IMR-90 (cell line): ENCODE data around the gene SMPDL3A. TPM values are rescaled to one million over a fixed set of nuclear protein-coding genes. Genes with fewer than 3 reads are reported as not detected.

Source experiments
- ATAC-seq: fragments of 200-7000 bp; cut with Tn5 transposase; 2 replicates; pipeline ENCODE4 v1.9.1; 2020; ENCODE audit warnings: low read depth, mild to moderate bottlenecking, moderate library complexity
- BruUV-seq: library from RNA; stranded (reverse); fragments of 400-500 nt; replicated peaks from 2 replicates; lab custom pipeline; 2021; lab: Mats Ljungman, UMichigan
- CTCF ChIA-PET: fragments of 300-600 bp; formaldehyde crosslinking; extraction: SDS; loops from one replicate; lab custom pipeline; 2021; ENCODE audit warnings: antibody characterized with exemption; lab: Yijun Ruan, JAX
- POLR2A ChIA-PET: fragments of 300-600 bp; sonication (Branson Sonifier 250); formaldehyde crosslinking; loops from one replicate; lab custom pipeline; 2022; ENCODE audit warnings: antibody characterized with exemption; ENCODE audit not compliant: unreplicated experiment; lab: Charles Lee
- DNase-seq: peaks from one replicate; pipeline ENCODE4 v3.0.0; 2013
- H2AFZ ChIP-seq: replicated peaks from 2 replicates; pipeline ENCODE3; 2013; ENCODE audit warnings: low read length, mild to moderate bottlenecking; ENCODE audit not compliant: poor library complexity
- H2AK5ac ChIP-seq: 2 replicates; pipeline ENCODE4 v1.6.1; 2013; ENCODE audit warnings: low read depth, low read length, inconsistent platforms
- H2AK9ac ChIP-seq: replicated peaks from 2 replicates; pipeline ENCODE3; 2013; ENCODE audit warnings: mild to moderate bottlenecking, low read depth, low read length, moderate library complexity; ENCODE audit not compliant: poor library complexity
- H2BK120ac ChIP-seq: 2 replicates; pipeline ENCODE4 v1.6.1; 2013; ENCODE audit warnings: low read depth, low read length, inconsistent platforms
- H2BK15ac ChIP-seq: 3 replicates; pipeline ENCODE4 v1.6.1; 2013; ENCODE audit warnings: low read depth, low read length, inconsistent platforms
- H2BK20ac ChIP-seq: 2 replicates; pipeline ENCODE4 v1.6.1; 2013; ENCODE audit warnings: low read depth, mild to moderate bottlenecking, inconsistent platforms, low read length, moderate library complexity
- H2BK5ac ChIP-seq: 2 replicates; pipeline ENCODE4 v1.6.1; 2013; ENCODE audit warnings: mild to moderate bottlenecking, low read depth, low read length, inconsistent platforms; ENCODE audit not compliant: poor library complexity, severe bottlenecking
- H3K14ac ChIP-seq: replicated peaks from 2 replicates; pipeline ENCODE4 v1.6.1; 2013; ENCODE audit warnings: low read depth, low read length, inconsistent platforms
- H3K18ac ChIP-seq: 2 replicates; pipeline ENCODE4 v1.6.1; 2013; ENCODE audit warnings: low read depth, low read length, control low read depth
- H3K23ac ChIP-seq: 2 replicates; pipeline ENCODE4 v1.6.1; 2013; ENCODE audit warnings: low read depth, low read length, inconsistent platforms
- H3K27ac ChIP-seq: 2 replicates; pipeline ENCODE4 v1.5.1; 2013; ENCODE audit warnings: mild to moderate bottlenecking, control low read depth, low read length; ENCODE audit not compliant: insufficient read depth
- H3K27me3 ChIP-seq: 2 replicates; pipeline ENCODE4 v1.6.1; 2013; ENCODE audit warnings: low read length; ENCODE audit not compliant: control insufficient read depth, insufficient read depth
- H3K36me3 ChIP-seq: 2 replicates; pipeline ENCODE4 v1.6.1; 2013; ENCODE audit warnings: low read length, mixed read lengths; ENCODE audit not compliant: control insufficient read depth, insufficient read depth
- H3K4ac ChIP-seq: 2 replicates; pipeline ENCODE4 v1.6.1; 2013; ENCODE audit warnings: low read depth, low read length, inconsistent platforms
- H3K4me1 ChIP-seq: 2 replicates; pipeline ENCODE4 v1.6.1; 2013; ENCODE audit warnings: low read length, mixed read lengths; ENCODE audit not compliant: control insufficient read depth, insufficient read depth
- H3K4me2 ChIP-seq: 2 replicates; pipeline ENCODE4 v1.6.1; 2013; ENCODE audit warnings: low read depth, mild to moderate bottlenecking, control low read depth, low read length, moderate library complexity
- H3K4me3 ChIP-seq: 2 replicates; pipeline ENCODE4 v1.5.1; 2013; ENCODE audit warnings: low read depth, mild to moderate bottlenecking, control low read depth, low read length, moderate library complexity; ENCODE audit not compliant: insufficient read depth
- H3K56ac ChIP-seq: 2 replicates; pipeline ENCODE4 v1.6.1; 2013; ENCODE audit warnings: low read length, inconsistent platforms; ENCODE audit not compliant: insufficient read depth; ENCODE audit errors: extremely low read depth
- H3K79me1 ChIP-seq, 2 experiments: 2 replicates each; pipeline ENCODE4 v1.6.1; 2013; ENCODE audit warnings: low read length in 2 of 2, inconsistent platforms in 1 of 2, low read depth in 1 of 2
- H3K9ac ChIP-seq: 2 replicates; pipeline ENCODE4 v1.6.1; 2013; ENCODE audit warnings: low read depth, low read length, control low read depth
- H3K9me1 ChIP-seq: 2 replicates; pipeline ENCODE4 v1.6.1; 2013; ENCODE audit warnings: low read length, inconsistent platforms; ENCODE audit not compliant: insufficient read depth
- H3K9me3 ChIP-seq: 2 replicates; pipeline ENCODE4 v1.6.1; 2013; ENCODE audit warnings: low read length; ENCODE audit not compliant: control insufficient read depth, insufficient read depth
- H4K20me1 ChIP-seq: 2 replicates; pipeline ENCODE4 v1.6.1; 2013; ENCODE audit warnings: low read length, inconsistent platforms; ENCODE audit not compliant: insufficient read depth
- H4K5ac ChIP-seq: 2 replicates; pipeline ENCODE4 v1.6.1; 2013; ENCODE audit warnings: mild to moderate bottlenecking, low read depth, low read length, control low read depth
- H4K8ac ChIP-seq, 2 experiments: 2 replicates each; pipeline ENCODE4 v1.6.1; 2013; ENCODE audit warnings: low read depth in 2 of 2, low read length in 2 of 2, control low read depth in 1 of 2, inconsistent platforms in 1 of 2
- H4K91ac ChIP-seq: 2 replicates; pipeline ENCODE4 v1.6.1; 2013; ENCODE audit warnings: low read depth, low read length, inconsistent platforms; ENCODE audit not compliant: insufficient read depth
- CEBPB ChIP-seq: IDR thresholded peaks from 2 replicates; pipeline ENCODE4 v1.6.1; 2012; ENCODE audit warnings: low read depth, low read length, improper control_type of control experiment
- FOS ChIP-seq: fragments of 150-350 bp; IDR thresholded peaks from 2 replicates; pipeline ENCODE4 v1.6.1; 2016; ENCODE audit warnings: low read depth, low read length
- NFE2L2 ChIP-seq: fragments of 150-350 bp; IDR thresholded peaks from 2 replicates; pipeline ENCODE4 v1.6.1; 2016; ENCODE audit warnings: low read depth, mild to moderate bottlenecking, low read length
- RAD21 ChIP-seq: IDR thresholded peaks from 2 replicates; pipeline ENCODE4 v1.6.1; 2012; ENCODE audit warnings: low read length, improper control_type of control experiment
- RCOR1 ChIP-seq: IDR thresholded peaks from 2 replicates; pipeline ENCODE4 v1.6.1; 2012; ENCODE audit warnings: mild to moderate bottlenecking, low read length, improper control_type of control experiment; ENCODE audit not compliant: insufficient replicate concordance
- WGBS, 2 experiments: methylation state at CpG; one replicate each; pipeline versions ENCODE4 v1.1.5 to v1.1.7; 2013; ENCODE audit warnings: missing lambda C conversion rate in 2 of 2; ENCODE audit not compliant: insufficient read length in 1 of 2; ENCODE audit errors: extremely low coverage in 2 of 2; 5-methylcytosine and 5-hydroxymethylcytosine counted together
- dilution Hi-C: fragments of 300-500 bp; cut with HindIII; formaldehyde crosslinking; loops from one replicate; pipeline ENCODE4 v1.14.3; 2018; ENCODE audit warnings: low sequenced_read_pairs; ENCODE audit not compliant: unreplicated experiment
- in situ Hi-C: fragments of 300-500 bp; cut with MboI; formaldehyde crosslinking; loops from 3 replicates; pipeline ENCODE4 v1.14.3; 2019; ENCODE audit warnings: low sequenced_read_pairs, inconsistent platforms, mixed read lengths
- intact Hi-C: fragments of 100-400 bp; cut with micrococcal nuclease; formaldehyde crosslinking; loops from 2 replicates; pipeline ENCODE4 v1.10.0; 2022
- polyA plus RNA-seq, 3 experiments: library from polyadenylated mRNA; depleted of rRNA; stranded (reverse); fragments of >200 nt; gene quantifications; 2 replicates each; pipeline ENCODE4 v1.2.3, GENCODE V29; 2012; ENCODE audit warnings: low replicate concordance in 1 of 3
- total RNA-seq: library from RNA; depleted of rRNA; stranded (reverse); fragments of >200 nt; gene quantifications from 2 replicates; pipeline ENCODE4 v1.2.3, GENCODE V29; 2012

SMPDL3A gene
- total and polyA plus RNA-seq, 2 of the 4 experiments (the other 2 are of a cell fraction): 9.9 to 14.2 TPM

DNA sequence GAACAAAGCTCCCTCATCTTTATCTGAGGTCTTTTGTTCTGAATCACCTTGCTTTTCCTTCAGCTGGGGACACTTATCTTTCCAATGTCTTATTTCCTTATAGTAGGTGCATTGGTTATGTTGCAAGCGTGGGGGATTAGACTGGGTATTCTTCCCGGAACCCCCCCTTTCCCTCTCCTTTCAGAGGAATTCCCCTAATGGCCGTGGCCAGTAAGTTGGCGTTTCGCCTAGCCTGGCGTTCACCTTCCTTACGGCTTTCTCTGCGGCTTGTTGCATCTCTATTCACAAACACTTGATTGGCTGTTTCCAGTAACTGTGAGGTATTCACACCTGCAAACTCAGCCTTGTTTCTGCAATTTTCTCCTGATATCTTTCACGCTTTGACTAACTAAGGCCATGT is 42.4 kb upstream of the SMPDL3A start:
- H3K9me3 ChIP-seq: no peaks in the 10 kb centered on the region
- H3K56ac ChIP-seq: no peak overlapping the region
- TF ChIP-seq RAD21: no peak
- no peak for TF ChIP-seq RCOR1
- TF ChIP-seq FOS: no peak
- TF ChIP-seq CEBPB: no peak
- TF ChIP-seq NFE2L2: no peak
- H3K79me1 ChIP-seq: no peaks in the 10 kb centered on the region
- POLR2A ChIA-PET: no interaction called here
- CTCF ChIA-PET: interaction anchor here (1.2 to 1.4 kb wide), 2 partner anchors 15 to 92 kb away, joined by 5 to 7 read pairs; no protein-coding TSS in a partner anchor
- H3K14ac ChIP-seq: no peak overlapping the region
- in situ Hi-C loops (no loop called here), intact Hi-C loops (no loop called here), dilution Hi-C loops (no loop called here)
- H2BK15ac ChIP-seq: no peak overlapping the region
- no peak overlapping the region for H3K23ac ChIP-seq
- no peak overlapping the region for H3K4me2 ChIP-seq
- DNase-seq (no peak), ATAC-seq (no peak)
- no peak overlapping the region for H3K4me3 ChIP-seq
- peaks cover 7% of the 10 kb centered on the region for H3K27me3 ChIP-seq
- 84% methylated on average over 6 of the region's 9 CpGs; no CpG with 5 or more reads in 1 of the 2 experiments for WGBS, 2 experiments
- no peak overlapping the region for H4K91ac ChIP-seq
- H3K9ac ChIP-seq: no peak overlapping the region
- no peak overlapping the region for H2BK5ac ChIP-seq
- no peak overlapping the region for H2BK20ac ChIP-seq
- no peak overlapping the region for H4K5ac ChIP-seq
- H2AK5ac ChIP-seq: no peak overlapping the region
- no peak overlapping the region for H3K18ac ChIP-seq
- H3K4ac ChIP-seq: no peak overlapping the region
- H2AFZ ChIP-seq: no peak overlapping the region
- H2BK120ac ChIP-seq: no peak overlapping the region
- no peaks in the 10 kb centered on the region for H4K20me1 ChIP-seq
- no peak overlapping the region for H3K27ac ChIP-seq
- H3K36me3 ChIP-seq: no peaks in the 10 kb centered on the region
- no peaks in the 10 kb centered on the region for H3K9me1 ChIP-seq
- no peaks in the 10 kb centered on the region; the same call in 1 of the 2 replicates for H3K4me1 ChIP-seq
- no peak overlapping the region for H2AK9ac ChIP-seq
- BruUV-seq: no TSS peak
- H4K8ac ChIP-seq: no peak overlapping the region
